ENCODE data around the gene CLNK. TPM values are rescaled to one million over a fixed set of nuclear protein-coding genes. Genes with fewer than 3 reads are reported as not detected.
A peak's percentile ranks its signal among the peaks of the same experiment; 100 is the strongest.

CLNK gene
- total and polyA plus RNA-seq, 4 donors, result under 0.01 to 0.26 (median 0.11) TPM

DNA sequence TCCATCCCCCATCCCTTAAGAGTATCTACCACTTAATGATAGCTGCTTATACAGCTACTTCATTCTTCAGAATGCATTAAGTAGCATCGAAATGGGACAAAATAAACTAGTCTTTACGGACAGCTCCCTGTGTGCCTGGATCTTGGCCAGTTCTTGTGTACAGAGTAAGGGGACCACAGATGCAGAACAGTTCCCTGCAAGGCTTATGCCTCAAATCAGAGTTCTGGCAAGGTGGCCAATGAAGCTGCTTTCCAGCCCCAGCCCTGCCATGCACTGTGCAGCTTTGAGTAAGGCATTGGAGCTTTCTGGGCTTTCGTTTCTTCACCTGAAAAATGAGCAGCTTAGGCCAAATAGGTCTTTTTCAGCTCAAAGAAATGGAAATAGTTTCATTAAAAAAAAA lies 14.2 kb downstream of the CLNK start:
- H3K9me3 ChIP-seq (ENCODE audit: control insufficient read depth, insufficient read depth, low read length), result no peaks in the 10 kb centered on the region
- no peak overlapping the region for H3K4me3 ChIP-seq (ENCODE audit: low read depth, low read length)
- no peak overlapping the region for H3K27ac ChIP-seq (ENCODE audit: low read depth, low read length)
- peak in 2 of 6 donors; percentile 45 to 49 for DNase-seq (ENCODE audit: low read depth in 4 of 6, low spot score in 6 of 6)
- no peaks in the 10 kb centered on the region for H3K36me3 ChIP-seq (ENCODE audit: control insufficient read depth, insufficient read depth, low read length)
- 35% methylated on average over 2 of the region's 3 CpGs for WGBS (ENCODE audit: insufficient coverage)
- H3K27me3 ChIP-seq (ENCODE audit: control insufficient read depth, insufficient read depth, low read length), result no peaks in the 10 kb centered on the region
- H3K4me1 ChIP-seq (ENCODE audit: control insufficient read depth, insufficient read depth, low read length), result peaks cover 3% of the 10 kb centered on the region

DNA sequence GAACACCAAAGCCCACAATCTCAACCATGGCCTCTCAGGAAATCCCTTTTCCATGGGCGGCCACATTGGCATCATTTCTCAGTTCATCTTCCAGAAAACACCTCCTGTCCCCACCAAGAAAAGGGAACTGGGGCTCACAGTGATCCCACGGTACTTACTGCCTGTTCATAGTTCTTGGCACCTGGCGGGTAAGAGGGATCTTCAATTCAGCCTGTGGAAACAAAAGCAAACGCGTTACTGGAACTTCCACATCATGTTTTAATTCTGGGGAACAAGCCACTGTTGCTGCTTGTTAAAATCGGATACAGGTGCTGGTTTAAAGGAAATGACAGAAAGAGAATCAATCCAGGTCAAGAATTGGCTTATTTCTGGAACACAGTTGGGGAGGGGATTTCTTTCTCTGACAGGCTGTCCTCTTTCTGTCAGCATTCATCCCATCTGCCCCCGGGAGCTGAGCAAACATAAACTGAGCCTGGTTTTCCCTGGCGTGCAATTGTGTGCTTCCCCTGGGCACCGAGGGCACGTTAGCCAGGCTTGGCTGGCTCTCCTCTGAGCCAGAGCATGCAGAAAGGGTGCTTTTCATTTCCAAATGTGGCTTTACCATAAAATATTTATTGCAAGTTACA lies 16.8 kb downstream of the CLNK start:
- Histone ChIP-seq H3K27me3 (ENCODE audit: control insufficient read depth, insufficient read depth, low read length) (no peaks in the 10 kb centered on the region), H3K9me3 (ENCODE audit: control insufficient read depth, insufficient read depth, low read length) (no peaks in the 10 kb centered on the region), H3K4me1 (ENCODE audit: control insufficient read depth, insufficient read depth, low read length) (peaks cover 3% of the 10 kb centered on the region), H3K27ac (ENCODE audit: low read depth, low read length) (no peak overlapping the region), H3K4me3 (ENCODE audit: low read depth, low read length) (no peak overlapping the region), H3K36me3 (ENCODE audit: control insufficient read depth, insufficient read depth, low read length) (no peaks in the 10 kb centered on the region)
- DNase-seq (ENCODE audit: low read depth in 4 of 6, low spot score in 6 of 6), result peak in 2 of 6 donors; percentile 38 to 67
- 30% methylated on average over 8 of the region's 10 CpGs for WGBS (ENCODE audit: insufficient coverage)

DNA sequence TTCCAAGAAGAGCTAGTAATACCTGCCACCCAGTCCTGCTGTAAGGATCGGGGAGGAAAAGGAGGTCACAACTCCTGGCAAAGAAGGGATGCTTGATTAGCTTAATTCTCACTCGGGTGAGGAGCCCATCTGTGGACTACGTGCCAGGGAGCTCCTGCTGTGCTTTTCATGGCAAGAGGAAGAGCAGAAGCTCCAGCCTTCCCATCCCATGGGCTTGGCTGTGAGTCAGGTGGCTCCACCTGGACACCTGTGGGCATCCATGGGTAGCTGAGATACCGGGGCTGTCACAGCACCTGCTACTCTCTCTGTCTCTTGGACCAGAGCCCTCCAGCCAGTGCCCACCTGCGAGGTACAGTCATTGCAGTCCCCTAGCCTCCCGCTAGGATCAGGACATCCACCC lies 18.0 kb downstream of the CLNK start:
- no peak overlapping the region for H3K4me3 ChIP-seq (ENCODE audit: low read depth, low read length)
- WGBS (ENCODE audit: insufficient coverage), result 66% methylated on average over 6 of the region's 6 CpGs
- H3K36me3 ChIP-seq (ENCODE audit: control insufficient read depth, insufficient read depth, low read length), result no peaks in the 10 kb centered on the region
- no peaks in the 10 kb centered on the region for H3K27me3 ChIP-seq (ENCODE audit: control insufficient read depth, insufficient read depth, low read length)
- DNase-seq (ENCODE audit: low read depth in 4 of 6, low spot score in 6 of 6), result no peak
- H3K27ac ChIP-seq (ENCODE audit: low read depth, low read length), result no peak overlapping the region
- H3K4me1 ChIP-seq (ENCODE audit: control insufficient read depth, insufficient read depth, low read length), result peaks cover 3% of the 10 kb centered on the region
- H3K9me3 ChIP-seq (ENCODE audit: control insufficient read depth, insufficient read depth, low read length), result no peaks in the 10 kb centered on the region

DNA sequence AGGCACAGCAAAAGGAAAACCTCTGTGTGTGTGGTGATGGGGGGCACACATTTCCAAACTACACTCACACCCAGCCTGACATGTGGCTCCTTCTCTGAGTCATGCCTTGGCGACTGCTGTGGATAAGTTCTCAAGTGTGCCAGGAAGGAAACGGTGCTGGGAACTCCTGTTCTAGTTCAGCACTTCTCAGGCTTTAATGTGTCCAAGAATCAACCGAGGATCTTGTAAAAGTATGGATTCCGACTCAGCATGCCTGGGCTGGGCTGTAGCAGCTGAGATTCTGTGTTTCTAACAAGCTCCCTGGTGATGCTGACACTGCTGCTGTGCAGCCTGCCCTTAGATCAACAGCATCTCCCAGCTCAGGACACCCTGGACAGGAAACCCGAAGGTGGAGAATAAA lies 20.2 kb downstream of the CLNK start:
- no peaks in the 10 kb centered on the region for H3K9me3 ChIP-seq (ENCODE audit: control insufficient read depth, insufficient read depth, low read length)
- WGBS (ENCODE audit: insufficient coverage), result 81% methylated on average over 4 of the region's 5 CpGs
- peak in 1 of 6 donors; percentile 58 for DNase-seq (ENCODE audit: low read depth in 4 of 6, low spot score in 6 of 6)
- no peaks in the 10 kb centered on the region for H3K27me3 ChIP-seq (ENCODE audit: control insufficient read depth, insufficient read depth, low read length)
- no peaks in the 10 kb centered on the region for H3K36me3 ChIP-seq (ENCODE audit: control insufficient read depth, insufficient read depth, low read length)
- peaks cover 3% of the 10 kb centered on the region for H3K4me1 ChIP-seq (ENCODE audit: control insufficient read depth, insufficient read depth, low read length)
- no peak overlapping the region for H3K4me3 ChIP-seq (ENCODE audit: low read depth, low read length)
- no peak overlapping the region for H3K27ac ChIP-seq (ENCODE audit: low read depth, low read length)

DNA sequence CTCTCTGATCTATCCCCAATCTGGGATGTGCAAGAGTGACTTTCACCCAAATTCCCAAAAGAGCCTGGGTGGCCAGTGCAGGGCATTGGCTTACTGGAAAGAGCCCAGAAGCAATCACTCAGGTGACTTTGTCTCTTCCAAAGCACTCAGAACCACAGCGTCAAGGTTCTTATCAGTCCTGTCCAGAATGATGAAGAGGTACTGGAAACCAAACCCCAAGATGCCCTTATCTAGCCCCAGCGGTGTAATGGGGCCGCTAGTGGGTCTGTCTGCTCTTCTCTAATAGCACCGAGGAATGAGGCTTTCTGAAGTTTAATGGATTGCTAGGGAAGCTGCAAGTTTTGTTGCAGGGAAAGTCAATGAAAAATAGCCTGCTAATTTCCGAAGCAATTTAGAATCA lies 21.6 kb downstream of the CLNK start:
- no peaks in the 10 kb centered on the region for H3K36me3 ChIP-seq (ENCODE audit: control insufficient read depth, insufficient read depth, low read length)
- peaks cover under 1% of the 10 kb centered on the region for H3K4me1 ChIP-seq (ENCODE audit: control insufficient read depth, insufficient read depth, low read length)
- no peaks in the 10 kb centered on the region for H3K9me3 ChIP-seq (ENCODE audit: control insufficient read depth, insufficient read depth, low read length)
- no peak for DNase-seq (ENCODE audit: low read depth in 4 of 6, low spot score in 6 of 6)
- H3K27me3 ChIP-seq (ENCODE audit: control insufficient read depth, insufficient read depth, low read length), result no peaks in the 10 kb centered on the region
- H3K27ac ChIP-seq (ENCODE audit: low read depth, low read length), result no peak overlapping the region
- 83% methylated on average over 2 of the region's 5 CpGs for WGBS (ENCODE audit: insufficient coverage)
- no peak overlapping the region for H3K4me3 ChIP-seq (ENCODE audit: low read depth, low read length)

DNA sequence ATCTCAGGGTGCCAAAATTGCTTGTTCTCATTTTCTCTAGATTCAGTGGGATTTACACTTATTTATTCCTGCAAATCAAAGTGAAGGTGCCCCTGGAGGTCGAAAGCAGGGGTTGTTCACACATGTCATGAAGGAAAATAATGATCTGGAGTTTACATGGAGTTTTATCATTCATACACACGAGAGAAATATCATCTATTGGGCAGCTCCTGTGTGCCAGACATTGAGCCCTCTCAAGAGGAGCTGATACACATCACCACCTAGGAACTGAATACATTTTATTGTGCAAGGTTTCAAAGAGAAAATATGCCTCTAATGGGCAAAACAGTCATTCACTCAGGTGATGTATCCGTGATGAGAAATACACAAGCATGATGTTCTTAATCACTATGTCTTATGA lies 23.5 kb downstream of the CLNK start:
- no peak for DNase-seq (ENCODE audit: low read depth in 4 of 6, low spot score in 6 of 6)
- no peaks in the 10 kb centered on the region for H3K9me3 ChIP-seq (ENCODE audit: control insufficient read depth, insufficient read depth, low read length)
- no peaks in the 10 kb centered on the region for H3K36me3 ChIP-seq (ENCODE audit: control insufficient read depth, insufficient read depth, low read length)
- 60% methylated on average over 1 of the region's 3 CpGs for WGBS (ENCODE audit: insufficient coverage)
- H3K4me1 ChIP-seq (ENCODE audit: control insufficient read depth, insufficient read depth, low read length), result no peaks in the 10 kb centered on the region
- H3K27ac ChIP-seq (ENCODE audit: low read depth, low read length), result no peak overlapping the region
- H3K4me3 ChIP-seq (ENCODE audit: low read depth, low read length), result no peak overlapping the region
- H3K27me3 ChIP-seq (ENCODE audit: control insufficient read depth, insufficient read depth, low read length), result no peaks in the 10 kb centered on the region

DNA sequence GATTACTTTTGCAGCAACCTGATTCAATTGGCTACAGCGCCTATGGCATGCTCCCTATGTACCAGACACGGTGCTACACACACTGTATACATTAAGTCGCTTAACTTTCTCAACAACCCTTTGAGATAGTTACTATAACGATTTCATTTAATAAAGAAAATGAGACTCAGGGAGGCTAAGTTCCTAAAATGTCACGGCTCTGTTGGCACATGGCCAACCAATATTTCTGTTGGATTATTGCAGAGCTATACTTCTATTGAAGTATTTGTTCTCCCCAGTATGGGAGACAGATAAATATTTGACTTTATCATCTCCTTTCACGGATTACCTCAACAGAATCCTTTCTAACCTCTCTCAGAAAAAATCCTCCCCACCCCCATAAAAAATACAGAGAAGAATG lies 25.3 kb downstream of the CLNK start:
- no peak for DNase-seq (ENCODE audit: low read depth in 4 of 6, low spot score in 6 of 6)
- H3K27me3 ChIP-seq (ENCODE audit: control insufficient read depth, insufficient read depth, low read length), result no peaks in the 10 kb centered on the region
- H3K4me1 ChIP-seq (ENCODE audit: control insufficient read depth, insufficient read depth, low read length), result no peaks in the 10 kb centered on the region
- no CpG with 5 or more reads among the region's 6 CpGs for WGBS (ENCODE audit: insufficient coverage)
- H3K36me3 ChIP-seq (ENCODE audit: control insufficient read depth, insufficient read depth, low read length), result no peaks in the 10 kb centered on the region
- no peaks in the 10 kb centered on the region for H3K9me3 ChIP-seq (ENCODE audit: control insufficient read depth, insufficient read depth, low read length)
- no peak overlapping the region for H3K27ac ChIP-seq (ENCODE audit: low read depth, low read length)
- no peak overlapping the region for H3K4me3 ChIP-seq (ENCODE audit: low read depth, low read length)

DNA sequence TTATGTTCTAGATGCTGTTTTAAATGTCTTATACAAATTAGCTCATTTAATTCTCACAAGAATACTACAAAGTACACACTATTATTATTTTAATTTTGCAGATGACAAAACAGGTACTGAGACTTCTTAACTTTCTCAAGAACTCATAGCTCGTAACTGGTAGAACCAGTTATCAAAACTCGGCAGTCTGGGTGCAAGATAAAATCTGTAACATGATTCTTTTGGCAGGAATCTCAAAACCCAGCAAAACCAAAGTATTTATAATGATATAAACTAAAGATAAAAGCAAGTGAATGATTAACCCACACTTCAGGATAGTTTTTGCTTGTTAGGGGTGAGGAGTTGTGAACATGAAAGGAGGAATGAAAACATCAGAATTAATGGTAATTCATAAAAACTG lies 27.6 kb downstream of the CLNK start:
- Histone ChIP-seq H3K27me3 (ENCODE audit: control insufficient read depth, insufficient read depth, low read length) (no peaks in the 10 kb centered on the region), H3K36me3 (ENCODE audit: control insufficient read depth, insufficient read depth, low read length) (no peaks in the 10 kb centered on the region), H3K9me3 (ENCODE audit: control insufficient read depth, insufficient read depth, low read length) (no peaks in the 10 kb centered on the region), H3K4me1 (ENCODE audit: control insufficient read depth, insufficient read depth, low read length) (no peaks in the 10 kb centered on the region), H3K4me3 (ENCODE audit: low read depth, low read length) (no peak overlapping the region), H3K27ac (ENCODE audit: low read depth, low read length) (no peak overlapping the region)
- no CpG with 5 or more reads among the region's 2 CpGs for WGBS (ENCODE audit: insufficient coverage)
- DNase-seq (ENCODE audit: low read depth in 4 of 6, low spot score in 6 of 6), result no peak

DNA sequence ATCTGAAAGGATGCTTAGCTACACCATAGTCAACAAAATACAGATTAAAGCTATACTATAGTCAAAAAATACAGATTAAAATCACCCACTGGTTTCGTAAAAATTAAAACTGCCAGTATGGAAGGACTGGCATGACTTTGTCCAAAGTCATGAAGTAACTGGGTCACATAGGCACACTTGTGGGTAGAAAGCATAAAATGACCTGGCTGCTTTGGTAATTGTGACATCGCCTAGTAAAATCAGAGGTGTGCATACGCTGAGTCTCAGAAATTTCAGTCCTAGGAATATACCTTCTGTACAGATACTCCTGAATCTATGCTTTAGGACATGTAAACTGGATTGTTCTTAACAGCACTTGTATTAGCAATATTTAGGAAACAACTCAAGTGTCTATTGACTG lies 28.1 kb downstream of the CLNK start:
- no peak for DNase-seq (ENCODE audit: low read depth in 4 of 6, low spot score in 6 of 6)
- no peak overlapping the region for H3K4me3 ChIP-seq (ENCODE audit: low read depth, low read length)
- WGBS (ENCODE audit: insufficient coverage), result 100% methylated on average over 1 of the region's 3 CpGs
- H3K27me3 ChIP-seq (ENCODE audit: control insufficient read depth, insufficient read depth, low read length), result no peaks in the 10 kb centered on the region
- H3K9me3 ChIP-seq (ENCODE audit: control insufficient read depth, insufficient read depth, low read length), result no peaks in the 10 kb centered on the region
- H3K4me1 ChIP-seq (ENCODE audit: control insufficient read depth, insufficient read depth, low read length), result no peaks in the 10 kb centered on the region
- H3K27ac ChIP-seq (ENCODE audit: low read depth, low read length), result no peak overlapping the region
- H3K36me3 ChIP-seq (ENCODE audit: control insufficient read depth, insufficient read depth, low read length), result no peaks in the 10 kb centered on the region

DNA sequence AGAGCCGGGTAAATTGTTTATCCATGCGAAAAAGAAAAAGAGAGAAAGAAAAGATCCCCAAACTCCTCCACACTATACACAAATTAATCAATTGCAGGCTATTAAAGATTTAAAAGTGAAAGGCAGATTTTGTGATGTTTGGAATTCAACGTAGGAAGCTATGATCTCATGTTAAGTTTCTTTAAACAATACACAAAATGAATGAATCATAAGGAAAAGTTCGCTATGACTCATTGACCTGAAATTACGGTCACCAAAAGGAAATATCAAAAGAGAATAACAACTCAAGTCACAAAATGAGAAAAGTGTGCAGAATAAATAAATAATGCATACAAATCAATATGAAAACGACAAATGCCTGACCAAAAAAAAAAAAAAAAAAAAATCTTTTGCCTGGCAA lies 28.6 kb downstream of the CLNK start:
- Histone ChIP-seq H3K36me3 (ENCODE audit: control insufficient read depth, insufficient read depth, low read length) (no peaks in the 10 kb centered on the region), H3K9me3 (ENCODE audit: control insufficient read depth, insufficient read depth, low read length) (no peaks in the 10 kb centered on the region), H3K27me3 (ENCODE audit: control insufficient read depth, insufficient read depth, low read length) (no peaks in the 10 kb centered on the region), H3K27ac (ENCODE audit: low read depth, low read length) (no peak overlapping the region), H3K4me1 (ENCODE audit: control insufficient read depth, insufficient read depth, low read length) (no peaks in the 10 kb centered on the region), H3K4me3 (ENCODE audit: low read depth, low read length) (no peak overlapping the region)
- no CpG with 5 or more reads among the region's 6 CpGs for WGBS (ENCODE audit: insufficient coverage)
- no peak for DNase-seq (ENCODE audit: low read depth in 4 of 6, low spot score in 6 of 6)
